NOMO-1 treated with DMSO at 0.1 percent for 48 hours (cell line): ENCODE results near the gene GNGT2.
"Not testable (repeated sequence)": the region's sequence is repeated elsewhere in the genome, so short reads cannot be mapped to it uniquely, and the experiment has no call there.

Experiments
- DNase-seq: peaks from one replicate; lab custom pipeline; 2025; ENCODE audit not compliant: unreplicated experiment; lab: John Stamatoyannopoulos, UW

The GNGT2 gene

GRCh38 chr17:49213399-49213798 lies 3.0 kb upstream of the GNGT2 start:
- no peak for DNase-seq

DNA sequence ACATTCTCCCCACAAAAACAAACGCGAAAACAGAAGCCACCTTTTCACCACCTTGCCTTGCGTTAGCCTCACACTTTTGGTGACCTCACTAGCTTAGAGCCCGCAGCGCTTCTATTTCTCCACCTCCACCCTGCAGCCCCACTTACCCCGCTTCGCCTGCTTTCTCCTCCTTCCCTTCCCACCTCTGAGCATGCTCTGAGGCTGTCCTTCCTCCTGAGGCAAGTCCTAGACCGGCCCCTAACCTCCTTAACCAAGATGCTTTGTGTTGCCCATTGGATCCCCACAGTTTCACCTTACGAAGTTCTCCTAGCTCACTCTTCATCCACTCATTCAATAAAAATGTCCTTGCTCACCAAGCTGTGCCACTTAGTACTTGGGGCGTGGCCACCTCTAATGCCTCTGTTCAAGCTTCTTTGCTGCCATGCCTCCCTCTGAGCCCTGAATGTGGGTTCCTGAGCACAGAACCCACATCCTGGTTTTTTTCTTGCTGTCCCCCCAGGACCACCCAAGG lies 1.3 kb downstream of the GNGT2 start:
- no peak for DNase-seq

DNA sequence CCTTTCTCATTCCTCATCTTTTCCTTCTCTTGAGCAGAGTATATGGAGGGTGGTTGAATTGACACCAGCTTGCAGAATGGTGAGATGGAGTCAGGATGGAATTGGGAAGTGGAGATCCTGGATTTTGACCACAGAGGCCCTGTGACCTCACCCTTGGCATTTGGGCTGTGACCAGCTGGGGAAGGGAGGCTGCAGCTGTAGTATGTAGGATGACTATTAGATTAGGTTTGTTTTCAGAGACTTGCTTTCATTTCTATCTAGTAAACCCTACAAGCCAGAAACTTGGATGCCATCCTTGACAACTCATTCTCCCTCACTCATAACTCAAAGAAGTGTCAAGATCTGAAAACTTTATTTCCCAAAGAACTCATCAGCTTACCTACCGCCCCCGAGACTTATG lies 5.9 kb downstream of the GNGT2 start:
- DNase-seq, result no peak

GRCh38 chr17:49203796-49204195 lies 6.6 kb downstream of the GNGT2 start:
- no peak for DNase-seq

- DNase-seq, result no peak
Observed at GRCh38 chr17:49201481-49201927, 8.9 kb downstream of the GNGT2 start.

DNA sequence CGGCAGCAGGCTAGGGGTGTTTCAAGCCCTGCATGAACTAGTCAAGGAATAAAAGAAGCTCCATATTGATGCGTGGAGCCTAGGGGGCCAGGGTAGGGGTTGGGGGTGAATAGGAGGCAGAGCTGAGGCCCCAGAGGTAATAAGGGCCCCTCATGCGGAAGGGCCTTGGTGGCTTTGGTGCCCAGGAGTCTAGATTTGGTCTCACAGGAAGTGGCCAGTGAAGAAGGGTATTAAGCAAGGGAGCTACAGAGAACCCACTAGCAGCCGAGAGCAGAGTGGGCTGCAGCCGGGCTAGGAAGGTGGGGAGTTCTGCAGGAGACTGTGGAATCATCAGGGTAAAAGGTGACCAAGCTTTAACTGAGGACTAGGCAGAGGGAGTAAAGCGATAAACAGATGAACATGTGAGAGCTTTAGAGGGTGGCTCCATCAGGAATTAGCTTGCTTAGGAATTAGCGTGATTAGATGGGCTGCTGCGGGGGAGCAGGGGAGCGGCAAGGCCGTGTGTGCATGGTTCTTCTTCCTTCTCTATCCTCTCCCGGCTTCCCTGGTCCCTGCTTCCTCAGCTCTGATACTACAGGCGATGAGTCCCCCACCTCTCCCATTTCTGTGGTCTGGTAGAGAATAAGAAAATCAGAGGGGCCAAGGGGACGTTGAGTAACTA lies 9.8 kb downstream of the GNGT2 start:
- DNase-seq, result no peak

DNA sequence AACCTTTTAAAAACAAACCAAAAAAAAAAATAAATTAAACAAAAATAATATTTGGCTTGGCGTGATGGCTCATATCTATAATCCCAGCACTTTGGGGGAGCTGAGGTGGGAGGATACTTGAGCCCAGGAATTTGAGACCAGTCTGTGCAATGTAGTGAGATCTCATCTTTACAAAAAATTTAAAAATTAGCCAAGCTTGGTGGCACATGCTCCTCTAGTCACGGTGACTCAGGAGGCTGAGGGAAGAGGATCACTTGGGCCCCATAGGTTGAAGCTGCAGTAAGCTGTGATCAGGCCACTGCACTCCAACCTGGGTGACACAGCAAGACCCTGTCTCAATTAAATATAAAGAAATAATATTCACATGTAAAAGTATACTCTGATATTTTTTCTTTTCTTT lies 12.2 kb downstream of the GNGT2 start:
- no peak for DNase-seq

DNA sequence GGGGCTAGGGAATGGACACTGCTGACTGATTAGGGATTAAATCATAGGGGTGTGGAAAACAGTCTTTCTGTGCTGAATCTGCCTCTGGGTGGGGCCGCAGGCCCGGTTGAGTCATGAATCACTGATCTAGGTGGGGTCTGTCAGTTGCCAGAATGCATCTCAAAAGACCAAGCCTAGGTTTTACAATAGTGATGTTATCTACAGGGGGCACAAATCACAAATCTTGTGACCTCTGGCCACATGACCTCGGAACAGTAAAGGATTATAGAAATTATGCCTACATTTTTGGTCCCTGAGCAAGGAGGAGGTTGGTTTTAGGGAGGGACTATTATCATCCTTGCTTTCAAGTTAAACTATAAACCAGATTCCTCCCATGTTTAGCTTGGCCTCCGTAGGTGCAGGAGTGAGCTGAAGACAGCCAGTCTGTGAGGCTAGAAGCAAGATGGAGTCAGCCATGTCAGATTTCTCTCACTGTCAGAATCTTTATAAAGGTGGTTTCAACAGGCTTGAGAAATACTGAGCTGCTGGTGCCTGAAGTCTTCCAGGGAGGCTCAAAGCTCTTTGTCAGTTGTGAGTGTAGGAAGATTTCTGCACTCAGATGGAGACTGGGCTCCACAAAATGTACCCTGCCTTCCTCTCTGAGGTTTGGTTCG lies 12.9 kb downstream of the GNGT2 start:
- no peak for DNase-seq

DNA sequence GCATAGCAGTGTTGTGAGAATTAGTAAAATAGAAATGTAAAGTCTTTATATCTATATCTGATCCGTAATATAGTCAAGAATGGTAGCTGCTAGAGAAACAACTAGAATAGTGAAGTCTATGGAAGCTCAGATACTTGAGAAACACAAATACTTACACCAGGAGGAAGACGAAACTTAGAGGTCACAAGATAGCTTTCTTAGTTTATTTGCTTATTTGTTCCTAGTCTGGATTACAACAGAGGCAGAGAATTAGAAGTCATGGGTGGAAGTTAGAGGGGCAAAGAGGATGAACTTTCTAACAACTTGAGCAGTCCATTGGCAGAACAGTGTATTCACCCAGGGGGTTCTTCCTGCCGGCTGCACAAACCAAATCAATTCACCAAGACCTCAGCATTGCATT lies 13.9 kb downstream of the GNGT2 start:
- no peak for DNase-seq

DNA sequence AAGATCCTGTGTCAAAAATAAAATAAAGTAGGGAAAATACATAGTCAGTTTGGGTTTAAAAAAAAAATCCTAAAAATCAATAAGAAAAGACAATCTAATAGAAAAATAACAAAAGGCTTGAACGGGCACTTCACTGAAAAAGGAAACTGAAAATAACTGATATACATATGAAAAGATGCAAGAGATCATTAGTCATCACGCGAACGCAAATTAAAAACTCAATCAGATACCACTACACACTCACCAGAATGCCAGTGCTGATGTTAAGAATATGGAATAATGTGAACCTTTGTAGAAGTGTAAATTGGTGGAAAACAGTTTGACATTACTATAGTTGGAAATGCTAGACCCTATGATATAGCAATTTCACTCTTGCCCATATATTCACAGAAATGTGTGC lies 14.6 kb downstream of the GNGT2 start:
- DNase-seq, result no peak

GRCh38 chr17:49194297-49194607 lies 16.1 kb downstream of the GNGT2 start:
- no peak for DNase-seq

- peak; percentile 53 for DNase-seq
Observed at GRCh38 chr17:49193513-49194296, 16.7 kb downstream of the GNGT2 start.

DNA sequence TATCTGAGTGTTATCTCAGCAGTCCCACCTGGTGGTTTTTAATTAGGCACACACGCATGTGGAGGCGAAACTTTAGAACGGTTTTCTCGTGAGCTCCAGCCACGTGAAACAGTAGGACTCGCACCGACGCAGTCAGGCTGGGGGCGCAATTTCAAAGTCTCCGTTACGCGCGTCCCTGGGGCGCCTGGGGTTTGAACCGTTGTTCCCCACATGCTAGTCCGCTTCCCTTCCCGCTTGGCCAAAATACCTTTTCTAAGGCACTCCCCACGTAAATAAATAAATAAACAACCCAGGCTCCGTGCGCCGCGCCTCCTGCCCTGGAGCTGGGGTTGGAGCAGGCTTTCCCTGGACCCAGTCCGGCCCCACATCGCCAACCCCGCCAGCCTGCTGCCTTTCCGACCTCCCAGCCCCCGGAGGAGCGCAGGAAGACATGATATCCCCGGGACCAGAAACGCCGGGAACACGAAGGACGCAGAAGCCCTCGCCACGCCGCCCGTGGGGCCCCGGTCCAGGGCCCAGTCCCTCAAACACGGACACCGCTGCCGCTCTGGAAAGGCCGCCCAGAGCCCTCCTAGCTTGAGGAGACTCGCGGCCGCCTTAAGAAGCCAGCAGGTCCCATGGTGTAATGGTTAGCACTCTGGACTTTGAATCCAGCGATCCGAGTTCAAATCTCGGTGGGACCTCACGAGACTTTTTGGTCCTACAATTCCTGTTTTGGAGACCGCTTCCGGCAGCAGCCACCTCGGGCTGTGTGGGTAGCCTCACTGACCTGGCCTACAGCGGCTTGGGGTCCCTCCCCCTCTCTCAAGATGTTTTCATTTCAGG lies 18.2 kb downstream of the GNGT2 start:
- DNase-seq, result peak; percentile 95

- DNase-seq, result peak; percentile 80
Observed at GRCh38 chr17:49191409-49191916, 18.9 kb downstream of the GNGT2 start.

GRCh38 chr17:49190932-49191331 lies 19.4 kb downstream of the GNGT2 start:
- DNase-seq, result no peak

DNA sequence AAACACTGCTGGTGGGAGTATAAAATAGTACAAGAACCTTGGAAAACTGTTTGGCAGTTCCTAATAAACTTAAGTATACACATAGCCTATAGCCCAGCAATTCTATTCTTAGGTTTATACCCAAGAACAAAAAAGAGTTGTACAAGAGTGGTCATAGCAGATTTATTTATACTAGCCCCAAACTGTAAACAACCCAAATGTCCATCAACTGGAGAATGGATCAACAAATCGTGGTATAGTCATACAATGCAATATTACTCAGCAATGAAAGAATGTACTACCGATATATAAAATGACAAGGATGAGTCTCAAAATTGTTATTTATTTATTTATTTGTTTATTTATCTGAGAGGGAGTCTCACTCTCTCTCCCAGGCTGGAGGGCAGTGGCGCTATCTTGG lies 23.1 kb downstream of the GNGT2 start:
- no peak for DNase-seq

DNA sequence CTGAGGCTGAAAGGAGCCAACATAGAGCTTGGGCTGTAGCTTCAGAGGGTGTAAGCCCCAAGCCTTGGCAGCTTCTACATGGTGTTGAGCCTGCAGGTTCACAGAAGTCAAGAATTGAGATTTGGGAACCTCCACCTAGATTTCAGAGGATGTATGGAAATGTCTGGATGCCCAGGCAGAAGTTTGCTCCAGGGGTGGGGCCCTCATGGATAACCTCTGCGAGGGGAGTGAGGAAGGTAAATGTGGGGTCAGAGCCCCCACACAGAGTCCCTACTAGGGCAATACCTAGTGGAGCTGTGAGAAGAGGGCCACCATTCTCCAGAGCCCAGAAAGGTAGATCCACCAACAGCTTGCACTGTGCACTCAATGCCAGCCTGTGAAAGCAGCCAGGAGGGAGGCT lies 25.0 kb downstream of the GNGT2 start:
- DNase-seq, result not testable (repeated sequence)

DNA sequence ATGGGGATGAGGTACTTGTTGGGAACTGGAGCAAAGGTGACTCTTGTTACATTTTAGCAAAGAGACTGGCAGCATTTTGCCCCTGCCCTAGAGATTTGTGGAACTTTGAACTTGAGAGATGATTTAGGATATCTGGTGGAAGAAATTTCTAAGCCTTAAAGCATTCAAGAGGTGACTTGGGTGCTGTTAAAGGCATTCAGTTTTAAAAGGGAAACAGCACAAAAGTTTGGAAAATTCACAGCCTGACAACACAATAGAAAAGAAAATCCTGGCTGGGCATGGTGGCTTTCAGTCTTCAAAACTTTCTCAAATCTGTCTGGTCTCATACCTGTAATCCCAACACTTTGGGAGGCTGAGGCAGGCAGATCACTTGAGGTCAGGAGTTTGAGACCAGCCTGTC lies 25.9 kb downstream of the GNGT2 start:
- not testable (repeated sequence) for DNase-seq

- DNase-seq, result no peak
Observed at GRCh38 chr17:49183801-49184200, 26.6 kb downstream of the GNGT2 start.

- no peak for DNase-seq
Observed at GRCh38 chr17:49183341-49183740, 27.0 kb downstream of the GNGT2 start.
